C4-2B (cell line): ENCODE measurements around the gene RHCE.
A peak's percentile ranks its signal among the peaks of the same experiment; 100 is the strongest.
"Not testable (repeated sequence)": the region's sequence is repeated elsewhere in the genome, so short reads cannot be mapped to it uniquely, and the experiment has no call there.

ENCODE experiments used
- H3K27ac ChIP-seq: fragments of 450-650 bp; 2 replicates; pipeline ENCODE4 v1.5.1; 2017
- ZFX ChIP-seq: fragments of 450-650 bp; IDR thresholded peaks from 2 replicates; pipeline ENCODE4 v1.6.1; 2017
- TF ChIP-seq, protein P1 (sequence below): fragments of 450-650 bp; conservative IDR thresholded peaks from 2 replicates; pipeline ENCODE4 v1.5.1; 2017; ENCODE audit warnings: mild to moderate bottlenecking

The RHCE gene

DNA sequence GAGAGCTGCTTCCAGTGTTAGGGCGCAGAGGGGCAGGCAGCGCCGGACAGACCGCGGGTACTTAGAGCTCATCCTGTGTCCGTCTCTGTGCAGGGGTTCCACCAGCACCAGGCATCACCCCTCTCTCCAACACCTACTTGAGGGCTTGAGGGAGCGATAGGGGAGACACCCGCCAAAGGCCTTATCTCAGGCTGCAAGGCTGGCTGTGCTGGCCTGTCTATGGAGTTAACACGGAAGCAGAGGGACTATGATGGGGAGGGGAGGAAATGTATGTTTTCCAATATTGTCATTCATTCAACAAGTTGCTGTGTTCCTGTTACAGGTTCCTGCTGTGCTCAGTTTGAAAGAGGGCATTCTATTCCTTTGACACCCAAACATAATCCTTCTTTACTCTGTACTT, at the start of gene RHCE:
TSS of gene RHCE (minus strand) at position 111 of the 400 bp plus-strand sequence. CDS start at position 72, 39 bp downstream.
- H3K27ac ChIP-seq, result not testable (repeated sequence)

DNA sequence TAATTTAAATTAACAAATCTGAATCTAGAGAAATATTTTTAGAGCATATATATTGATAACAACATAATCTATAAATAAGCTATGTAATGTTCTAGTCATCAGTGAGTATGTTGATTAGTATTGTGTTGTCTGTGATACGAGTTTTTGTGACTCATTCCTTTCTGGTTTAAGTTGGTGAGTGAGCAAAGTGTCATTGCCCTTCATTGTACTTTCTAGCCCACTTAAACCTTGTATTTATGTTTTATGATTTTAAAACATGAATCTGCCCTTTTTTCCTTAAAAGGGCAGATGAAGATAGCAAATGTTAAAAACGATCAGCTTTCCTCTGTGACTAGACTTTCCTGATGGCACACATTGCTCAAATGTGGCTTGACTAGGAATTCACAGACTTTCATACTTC, 48.6 kb upstream of the RHCE start:
- H3K27ac ChIP-seq, result no peak overlapping the region
- TF ChIP-seq, protein P1, sequence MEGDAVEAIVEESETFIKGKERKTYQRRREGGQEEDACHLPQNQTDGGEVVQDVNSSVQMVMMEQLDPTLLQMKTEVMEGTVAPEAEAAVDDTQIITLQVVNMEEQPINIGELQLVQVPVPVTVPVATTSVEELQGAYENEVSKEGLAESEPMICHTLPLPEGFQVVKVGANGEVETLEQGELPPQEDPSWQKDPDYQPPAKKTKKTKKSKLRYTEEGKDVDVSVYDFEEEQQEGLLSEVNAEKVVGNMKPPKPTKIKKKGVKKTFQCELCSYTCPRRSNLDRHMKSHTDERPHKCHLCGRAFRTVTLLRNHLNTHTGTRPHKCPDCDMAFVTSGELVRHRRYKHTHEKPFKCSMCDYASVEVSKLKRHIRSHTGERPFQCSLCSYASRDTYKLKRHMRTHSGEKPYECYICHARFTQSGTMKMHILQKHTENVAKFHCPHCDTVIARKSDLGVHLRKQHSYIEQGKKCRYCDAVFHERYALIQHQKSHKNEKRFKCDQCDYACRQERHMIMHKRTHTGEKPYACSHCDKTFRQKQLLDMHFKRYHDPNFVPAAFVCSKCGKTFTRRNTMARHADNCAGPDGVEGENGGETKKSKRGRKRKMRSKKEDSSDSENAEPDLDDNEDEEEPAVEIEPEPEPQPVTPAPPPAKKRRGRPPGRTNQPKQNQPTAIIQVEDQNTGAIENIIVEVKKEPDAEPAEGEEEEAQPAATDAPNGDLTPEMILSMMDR, result no peak
- TF ChIP-seq ZFX, result no peak

DNA sequence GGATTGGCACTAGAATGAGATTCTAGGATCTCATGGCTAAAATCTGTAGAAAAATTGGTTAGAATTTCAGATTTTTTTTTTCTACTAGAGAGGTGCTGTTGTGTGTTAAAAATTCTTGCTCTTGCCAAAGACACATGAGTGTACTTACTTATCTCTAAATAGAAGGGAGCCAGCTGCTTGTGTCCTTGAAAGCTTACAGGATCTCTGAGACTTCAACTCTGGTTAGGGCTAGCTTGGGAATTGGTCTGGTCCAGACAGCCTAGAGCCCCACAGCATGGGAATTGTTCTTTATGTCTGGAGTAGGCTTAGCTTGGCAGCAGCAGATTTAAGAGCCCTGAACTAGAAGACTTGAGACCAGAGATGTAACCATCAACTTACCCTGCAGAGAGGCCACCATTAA, 47.4 kb upstream of the RHCE start:
- TF ChIP-seq, protein P1, result no peak
- TF ChIP-seq ZFX, result no peak
- H3K27ac ChIP-seq, result no peak overlapping the region

DNA sequence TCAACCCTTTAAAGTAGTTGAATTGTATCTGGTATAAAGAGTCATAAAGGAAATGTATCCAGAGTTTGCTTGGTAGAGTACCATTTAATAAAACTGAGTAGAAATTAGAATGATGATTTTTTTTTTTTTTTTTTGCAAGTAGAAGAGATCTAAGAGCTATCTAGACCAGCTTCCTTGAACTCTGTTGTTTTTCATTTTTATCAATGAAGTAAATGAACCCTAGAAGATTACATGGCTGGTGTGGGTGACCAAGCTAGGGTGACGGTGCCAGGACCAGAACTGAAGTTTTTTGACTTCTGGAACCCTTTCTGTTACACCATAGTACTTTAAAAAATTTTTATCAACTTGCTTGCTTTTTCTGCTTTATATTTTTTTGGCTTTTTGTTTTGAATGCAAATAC, 47.0 kb upstream of the RHCE start:
- H3K27ac ChIP-seq, result no peak overlapping the region
- TF ChIP-seq, protein P1, result no peak
- no peak for TF ChIP-seq ZFX

DNA sequence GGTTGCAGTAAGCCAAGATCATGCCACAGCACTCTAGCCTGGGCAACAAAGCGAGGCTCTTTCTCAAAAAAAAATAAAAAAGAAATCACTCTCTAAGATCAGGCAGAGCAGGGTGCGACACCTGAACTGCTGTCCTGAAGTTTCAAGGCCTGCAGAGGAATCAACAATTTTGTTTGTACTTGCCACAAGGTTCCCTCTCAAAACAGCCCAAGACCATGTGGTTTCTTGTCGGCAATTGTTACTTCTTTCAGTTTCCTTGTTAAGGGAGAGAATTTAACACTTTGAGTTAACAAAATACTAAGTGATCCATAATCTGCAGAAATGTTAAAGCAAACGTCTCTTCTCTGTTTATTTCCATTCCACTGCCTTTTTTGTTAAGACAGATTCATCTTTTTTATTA, 46.6 kb upstream of the RHCE start:
- H3K27ac ChIP-seq, result no peak overlapping the region

DNA sequence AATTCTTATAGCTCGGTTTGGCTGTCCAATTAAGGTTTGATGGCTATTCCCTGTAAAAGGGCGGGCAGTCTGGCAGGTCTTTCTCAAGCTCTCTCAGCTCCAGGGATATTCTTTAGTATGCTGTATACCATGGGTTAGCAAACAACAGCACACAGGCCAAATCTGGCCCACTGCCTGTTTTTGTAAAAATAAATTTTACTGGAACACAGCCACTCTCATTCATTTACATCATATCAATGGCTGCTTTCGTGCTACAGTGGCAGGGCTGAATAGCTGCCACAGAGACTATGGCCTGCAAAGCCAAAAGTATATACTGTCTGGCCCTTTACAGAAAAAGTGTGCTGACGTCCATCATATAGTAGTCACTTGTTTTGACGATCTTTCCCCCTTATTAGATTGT, 42.1 kb upstream of the RHCE start:
- no peak overlapping the region for H3K27ac ChIP-seq
- TF ChIP-seq, protein P1, result no peak
- TF ChIP-seq ZFX, result no peak

More for the DNA sequence above, 46.6 kb upstream of the RHCE start:
- TF ChIP-seq ZFX, result no peak
- TF ChIP-seq, protein P1, result no peak

DNA sequence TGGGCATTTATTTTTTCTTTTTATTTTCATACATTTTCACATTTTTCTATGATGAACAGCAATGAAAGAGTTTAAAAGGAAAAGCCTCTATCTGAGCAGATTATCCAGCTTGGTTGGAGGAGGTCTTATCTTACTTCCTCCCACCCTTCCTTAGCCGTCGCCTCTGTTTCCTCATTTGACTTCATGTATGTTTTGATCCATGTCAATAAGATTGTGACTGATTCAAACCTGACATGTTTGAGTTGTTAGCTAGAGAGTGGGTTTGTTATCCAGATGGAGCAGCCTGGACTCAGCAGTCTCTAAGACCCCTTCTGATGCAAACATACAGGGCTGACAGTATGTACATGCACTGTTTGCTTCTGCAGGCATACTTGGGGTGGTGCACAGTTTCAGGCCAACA, 41.2 kb upstream of the RHCE start:
- no peak overlapping the region for H3K27ac ChIP-seq
- no peak for TF ChIP-seq ZFX
- TF ChIP-seq, protein P1, result no peak

DNA sequence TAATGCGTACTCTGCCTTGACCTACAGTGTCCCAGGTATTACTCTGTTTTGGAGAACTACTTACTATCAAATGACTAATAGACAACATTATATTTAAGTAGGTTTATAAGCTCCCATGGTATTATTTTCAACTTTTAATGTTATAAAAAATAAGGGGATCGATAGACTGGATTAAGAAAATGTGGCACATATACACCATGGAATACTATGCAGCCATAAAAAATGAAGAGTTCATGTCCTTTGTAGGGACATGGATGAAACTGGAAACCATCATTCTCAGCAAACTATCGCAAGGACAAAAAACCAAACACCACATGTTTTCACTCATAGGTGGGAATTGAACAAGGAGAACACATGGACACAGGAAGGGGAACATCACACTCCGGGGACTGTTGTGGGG, 40.2 kb upstream of the RHCE start:
- not testable (repeated sequence) for H3K27ac ChIP-seq

DNA sequence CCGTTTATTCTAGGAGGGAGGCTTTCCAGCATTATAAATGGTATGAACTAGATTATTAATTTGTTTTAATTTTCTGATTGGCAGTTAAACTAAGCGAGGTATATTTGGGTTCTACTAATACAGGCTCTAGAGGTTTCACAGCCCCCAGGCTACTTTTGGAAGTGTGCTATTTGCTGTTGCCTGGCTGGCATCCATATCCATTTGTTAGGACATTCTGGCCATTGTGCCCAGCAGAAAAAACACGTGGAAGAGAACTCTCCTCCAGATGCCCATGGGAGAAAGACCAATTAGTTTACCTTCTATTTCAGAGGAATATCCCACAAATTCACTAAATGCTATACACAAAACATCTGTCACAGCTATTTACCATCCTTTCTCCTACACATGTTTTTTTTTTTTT, 39.4 kb upstream of the RHCE start:
- TF ChIP-seq, protein P1, result no peak
- no peak for TF ChIP-seq ZFX
- H3K27ac ChIP-seq, result peak overlapping the region; percentile 65; the same call in 1 of the 2 replicates
